Heart right ventricle (tissue), 16 donors: ENCODE measurements around the gene KISS1R. TPM values are rescaled to one million over a fixed set of nuclear protein-coding genes. Genes with fewer than 3 reads are reported as not detected.
A peak's percentile ranks its signal among the peaks of the same experiment; 100 is the strongest.

Experiments
- ATAC-seq, 8 donors: fragments of 200-7000 bp; cut with Tn5 transposase; one replicate each; pipeline ENCODE4 v1.9.1; 2020; ENCODE audit warnings: mild to moderate bottlenecking in 8 of 8, moderate library complexity in 8 of 8, moderate number of reproducible peaks in 1 of 8
- DNase-seq, 2 donors: peaks; one replicate each; pipeline ENCODE4 v3.0.0-alpha.2; 2020
- H3K27ac ChIP-seq, 10 donors: fragments of 200-600 bp; sonication (generic) in 2 of 10; one replicate each; pipeline versions ENCODE4 v1.5.0 to v1.8.0; 2020 to 2022; ENCODE audit warnings: mild to moderate bottlenecking in 3 of 10
- H3K27me3 ChIP-seq, 7 donors: fragments of 200-600 bp; one replicate each; pipeline ENCODE4 v1.8.0; 2021 to 2022; ENCODE audit warnings: mild to moderate bottlenecking in 2 of 7
- H3K36me3 ChIP-seq, 9 donors: fragments of 200-600 bp; sonication (generic) in 1 of 9; one replicate each; pipeline versions ENCODE4 v1.5.0 to v1.8.0; 2020 to 2022; ENCODE audit warnings: mild to moderate bottlenecking in 2 of 9
- H3K4me1 ChIP-seq, 9 donors: fragments of 200-600 bp; sonication (generic) in 1 of 9; one replicate each; pipeline versions ENCODE4 v1.5.0 to v1.8.0; 2020 to 2022; ENCODE audit warnings: mild to moderate bottlenecking in 4 of 9
- H3K4me3 ChIP-seq, 10 donors: fragments of 200-600 bp; sonication (generic) in 2 of 10; one replicate each; pipeline versions ENCODE4 v1.5.0 to v1.8.0; 2020 to 2022; ENCODE audit warnings: mild to moderate bottlenecking in 7 of 10, moderate library complexity in 2 of 10
- H3K9me3 ChIP-seq, 11 donors: fragments of 200-600 bp in 10 of 11; sonication (generic) in 2 of 11; one replicate each; pipeline versions ENCODE4 v1.5.0 to v1.8.0; 2013 to 2022; ENCODE audit warnings: mild to moderate bottlenecking in 2 of 11, control low read depth in 1 of 11, moderate library complexity in 1 of 11
- CTCF ChIP-seq, 9 donors: fragments of 200-600 bp; sonication (generic) in 2 of 9; IDR thresholded peaks; one replicate each; pipeline versions ENCODE4 v1.5.0 to v1.8.0; 2021 to 2022; ENCODE audit warnings: antibody characterized with exemption in 9 of 9, mild to moderate bottlenecking in 5 of 9, moderate library complexity in 1 of 9
- WGBS, 2 donors: extraction: QIAGEN DNeasy Blood & Tissue Kit; methylation state at CpG; one replicate each; pipeline ENCODE4 v1.1.7; 2013; ENCODE audit warnings: inconsistent platforms in 1 of 2; 5-methylcytosine and 5-hydroxymethylcytosine counted together
- intact Hi-C, 10 donors: fragments of 100-400 bp; cut with DNase I; formaldehyde crosslinking; loops; one replicate each; pipeline versions ENCODE4 v1.11.1 to v1.14.2; 2022
- polyA plus RNA-seq, 2 donors: library from polyadenylated mRNA; stranded (reverse); fragments of 200-250 nt; gene quantifications; one replicate each; pipeline ENCODE4 v1.2.3, GENCODE V29; 2013
- total RNA-seq, 10 donors: library from RNA; stranded (reverse); fragmentation: NEBNext Ultra II Directional in 3 of 10; extraction: Animal tissue kit (Norgen Biotek cat#: 25700) in 3 of 10; gene quantifications; one replicate each; pipeline versions ENCODE4 v1.2.1 to v1.2.4, GENCODE V29; 2021 to 2023
- donor health status: Arrhythmogenic right ventricular cardiomyopathy.
- donor health status: ischemic (EF 13 %, LVEDD 7.1; RV severe dilation, severe dysfunction).
- donor health status: healthy with polysubstance abuse.
- donor health status: DM: no; HTN: yes; CAD: no.
- donor health status: DM: no; HTN: no; CAD: no.
- donor health status: ischemic (EF 25% LVEDD 6.9; RV normal size, moderate dysfunction).
- donor health status: ischemic (EF 25% LVEDD 5.7; RV mildly dilated, moderate dysfunction).
- donor health status: healthy.
- donor health status: DM: yes; HTN: yes; CAD: no.
- donor health status: Ischemic cardiomyopathy.
- donor health status: ischemic (EF 35%, LVEDD 5.7; RV mildly dilated, moderate dysfunction).
- donor health status: nonischemic (EF 11% LVEDD 7.7; RV severe dilation, severe dysfunction).
- donor health status: DM: yes; HTN: yes; CAD: no.
- donor health status: PGD.
- donor health status: ischemic (EF 29% LVEDD 5.4; RV normal size, mild dysfunction).
- donor health status: nonischemic (EF 23%, LVEDD 6.1; RV moderate dilation, normal function).

The KISS1R gene
- total and polyA plus RNA-seq, 12 donors: not detected

- WGBS, 2 donors: 85 to 87% methylated on average over 29 to 30 of the region's 30 CpGs
- intact Hi-C loops: no loop called here
- peak in 1 of 8 donors; percentile 13 for ATAC-seq
These were observed 16.6 kb upstream of the KISS1R start for GRCh38 chr19:900302-901111.

GRCh38 chr19:901216-902092, 15.7 kb upstream of the KISS1R start:
- no peak for DNase-seq
- no peak overlapping the region for H3K27ac ChIP-seq
- H3K9me3 ChIP-seq: no peaks in the 10 kb centered on the region
- H3K36me3 ChIP-seq: peaks cover 0 to 53% (median 0%) of the 10 kb centered on the region in 9 donors
- peak in 1 of 8 donors; percentile 7 for ATAC-seq
- H3K4me1 ChIP-seq: no peaks in the 10 kb centered on the region
- intact Hi-C loops: no loop called here
- 93% methylated on average over 26 to 27 of the region's 27 CpGs for WGBS, 2 donors
- TF ChIP-seq CTCF (IDR thresholded peaks at IDR 0.05): no peak
- H3K4me3 ChIP-seq: no peak overlapping the region
- H3K27me3 ChIP-seq: no peaks in the 10 kb centered on the region

More at GRCh38 chr19:900302-901111, 16.6 kb upstream of the KISS1R start:
- DNase-seq: no peak
- no peaks in the 10 kb centered on the region for H3K27me3 ChIP-seq
- H3K36me3 ChIP-seq: peaks cover 0 to 55% (median 0%) of the 10 kb centered on the region in 9 donors
- no peaks in the 10 kb centered on the region for H3K9me3 ChIP-seq
- no peak for TF ChIP-seq CTCF (IDR thresholded peaks at IDR 0.05)
- no peak overlapping the region for H3K27ac ChIP-seq
- H3K4me3 ChIP-seq: no peak overlapping the region
- no peaks in the 10 kb centered on the region for H3K4me1 ChIP-seq

- peaks cover 0 to 1% (median 0%) of the 10 kb centered on the region in 9 donors for H3K4me1 ChIP-seq
- H3K9me3 ChIP-seq: no peaks in the 10 kb centered on the region
- WGBS, 2 donors: 76 to 90% methylated on average over 7 of the region's 7 CpGs
- TF ChIP-seq CTCF (IDR thresholded peaks at IDR 0.05): no peak
- intact Hi-C loops: no loop called here
- DNase-seq (no peak), ATAC-seq (no peak)
- no peak overlapping the region for H3K4me3 ChIP-seq
- H3K27ac ChIP-seq: no peak overlapping the region
- no peaks in the 10 kb centered on the region for H3K27me3 ChIP-seq
- H3K36me3 ChIP-seq: peaks cover 0 to 47% (median 0%) of the 10 kb centered on the region in 9 donors
These were observed 15.1 kb upstream of the KISS1R start for GRCh38 chr19:902093-902370.

GRCh38 chr19:902446-903226, 14.5 kb upstream of the KISS1R start:
- Histone ChIP-seq H3K36me3 (peaks cover 0 to 41% (median 0%) of the 10 kb centered on the region in 9 donors), H3K27ac (no peak overlapping the region), H3K4me3 (no peak overlapping the region), H3K4me1 (peaks cover 0 to 7% (median 0%) of the 10 kb centered on the region in 9 donors), H3K9me3 (no peaks in the 10 kb centered on the region), H3K27me3 (no peaks in the 10 kb centered on the region)
- ATAC-seq: no peak
- no peak for TF ChIP-seq CTCF (IDR thresholded peaks at IDR 0.05)
- intact Hi-C loops: no loop called here
- 91 to 92% methylated on average over 14 of the region's 14 CpGs for WGBS, 2 donors
- DNase-seq: no peak
